GF-D8 (cell line): ENCODE measurements around the gene FAM13A.
"Not testable (repeated sequence)": the region's sequence is repeated elsewhere in the genome, so short reads cannot be mapped to it uniquely, and the experiment has no call there.

Source experiments
- DNase-seq: peaks from one replicate; lab custom pipeline; 2025; lab: John Stamatoyannopoulos, UW

FAM13A gene

GRCh38 chr4:88897752-88898151, 159.2 kb downstream of the FAM13A start:
- no peak for DNase-seq

- no peak for DNase-seq
Measured at GRCh38 chr4:88897180-88897579, 159.8 kb downstream of the FAM13A start.

- DNase-seq = no peak
Measured at GRCh38 chr4:88893961-88894360, 163.0 kb downstream of the FAM13A start.

GRCh38 chr4:88892646-88893045, 164.3 kb downstream of the FAM13A start:
- no peak for DNase-seq

GRCh38 chr4:88891636-88892035, 165.3 kb downstream of the FAM13A start:
- no peak for DNase-seq

- not testable (repeated sequence) for DNase-seq
Measured at GRCh38 chr4:88887409-88887808, 169.6 kb downstream of the FAM13A start.

GRCh38 chr4:88881227-88881569, 175.8 kb downstream of the FAM13A start:
- no peak for DNase-seq

- no peak for DNase-seq
Measured at GRCh38 chr4:88880501-88881226, 176.3 kb downstream of the FAM13A start.

- DNase-seq = no peak
Measured at GRCh38 chr4:88879991-88880390, 177.0 kb downstream of the FAM13A start.

- no peak for DNase-seq
Measured at GRCh38 chr4:88878642-88879041, 178.3 kb downstream of the FAM13A start.

- DNase-seq = no peak
Measured at GRCh38 chr4:88870428-88870827, 186.6 kb downstream of the FAM13A start.

- no peak for DNase-seq
Measured at GRCh38 chr4:88868510-88868909, 188.5 kb downstream of the FAM13A start.

- no peak for DNase-seq
Measured at GRCh38 chr4:88866862-88867550, 190.0 kb downstream of the FAM13A start.

- DNase-seq = no peak
Measured at GRCh38 chr4:88865466-88865865, 191.5 kb downstream of the FAM13A start.

- no peak for DNase-seq
Measured at GRCh38 chr4:88865046-88865445, 191.9 kb downstream of the FAM13A start.

- DNase-seq = no peak
Measured at GRCh38 chr4:88860586-88860985, 196.4 kb downstream of the FAM13A start.

GRCh38 chr4:88859191-88859812, 197.7 kb downstream of the FAM13A start:
- no peak for DNase-seq

GRCh38 chr4:88858752-88859151, 198.2 kb downstream of the FAM13A start:
- DNase-seq = peak; percentile 71

- no peak for DNase-seq
Measured at GRCh38 chr4:88857588-88857987, 199.4 kb downstream of the FAM13A start.

GRCh38 chr4:88854481-88854880, 202.5 kb downstream of the FAM13A start:
- no peak for DNase-seq

GRCh38 chr4:88853583-88853982, 203.4 kb downstream of the FAM13A start:
- DNase-seq = not testable (repeated sequence)

GRCh38 chr4:88846206-88846790, 210.7 kb downstream of the FAM13A start:
- DNase-seq = no peak
